WI38 (cell line): ENCODE data around the gene ZSWIM8.
"Not testable (repeated sequence)": the region's sequence is repeated elsewhere in the genome, so short reads cannot be mapped to it uniquely, and the experiment has no call there.

Experiments used
- H3K4me3 ChIP-seq: 2 replicates; pipeline ENCODE4 v1.5.1; 2011; ENCODE audit warnings: low read depth, mild to moderate bottlenecking, control low read depth, low read length
- CTCF ChIP-seq: IDR thresholded peaks from 2 replicates; pipeline ENCODE4 v1.5.1; 2012; ENCODE audit warnings: low read depth, mild to moderate bottlenecking, control low read depth, low read length

ZSWIM8 gene

GRCh38 chr10:73785721-73786511, 510 bp downstream of the ZSWIM8 start:
- TF ChIP-seq CTCF = no peak
- H3K4me3 ChIP-seq = peak overlapping the region; percentile 91

GRCh38 chr10:73786512-73786885, 1.1 kb downstream of the ZSWIM8 start:
- no peak for TF ChIP-seq CTCF
- H3K4me3 ChIP-seq = peak overlapping the region; percentile 91

GRCh38 chr10:73787031-73787800, 1.8 kb downstream of the ZSWIM8 start:
- H3K4me3 ChIP-seq = not testable (repeated sequence)

GRCh38 chr10:73788864-73789658, 3.7 kb downstream of the ZSWIM8 start:
- H3K4me3 ChIP-seq = no peak overlapping the region
- no peak for TF ChIP-seq CTCF

GRCh38 chr10:73789659-73790055, 4.3 kb downstream of the ZSWIM8 start:
- no peak overlapping the region for H3K4me3 ChIP-seq
- TF ChIP-seq CTCF = no peak

- TF ChIP-seq CTCF = no peak
- H3K4me3 ChIP-seq = no peak overlapping the region
These were observed 5.7 kb downstream of the ZSWIM8 start for GRCh38 chr10:73790886-73791625.

GRCh38 chr10:73791871-73792400, 6.5 kb downstream of the ZSWIM8 start:
- no peak for TF ChIP-seq CTCF
- H3K4me3 ChIP-seq = no peak overlapping the region
